Measurements from ENCODE around the gene NPPC.

NPPC gene

GRCh38 chr2:231902598-231902997 lies 23.6 kb downstream of the NPPC start:
- DNase-seq (ENCODE audit: low read depth, low spot score), result no peak
- CTCF ChIA-PET, result interaction anchor here (0.6 to 12.9 kb wide), 12 partner anchors 20 to 539 kb away, joined by 3 to 222 read pairs (median 18); partner anchors contain the start of genes ALPG and NPPC
- H3K4me3 ChIP-seq (ENCODE audit: low read depth, low read length), result no peak overlapping the region
- POLR2A ChIA-PET, result no interaction called here
- TF ChIP-seq CTCF (IDR thresholded peaks at IDR 0.05; ENCODE audit: insufficient read depth, low read length, missing control alignments), result no peak

- POLR2A ChIA-PET, result no interaction called here
- DNase-seq (ENCODE audit: low read depth, low spot score), result no peak
- TF ChIP-seq CTCF (IDR thresholded peaks at IDR 0.05; ENCODE audit: insufficient read depth, low read length, missing control alignments), result no peak
- CTCF ChIA-PET, result interaction anchor here (0.6 to 12.9 kb wide), 44 partner anchors 8 to 621 kb away, joined by 3 to 222 read pairs (median 5); partner anchors contain the start of genes ALPG and NPPC
- no peak overlapping the region for H3K4me3 ChIP-seq (ENCODE audit: low read depth, low read length)
Measured at GRCh38 chr2:231900972-231901371, 25.2 kb downstream of the NPPC start.

GRCh38 chr2:231900486-231900942 lies 25.7 kb downstream of the NPPC start:
- DNase-seq (ENCODE audit: low read depth, low spot score), result no peak
- peak; percentile 97 for TF ChIP-seq CTCF (IDR thresholded peaks at IDR 0.05; ENCODE audit: insufficient read depth, low read length, missing control alignments)
- ChIA-PET CTCF (interaction anchor here (0.6 to 12.9 kb wide), 45 partner anchors 8 to 621 kb away, joined by 3 to 222 read pairs (median 5); partner anchors contain the start of gene NPPC), POLR2A (no interaction called here)
- no peak overlapping the region for H3K4me3 ChIP-seq (ENCODE audit: low read depth, low read length)

- DNase-seq (ENCODE audit: low read depth, low spot score), result no peak
- CTCF ChIA-PET, result interaction anchor here (1.5 kb wide), 1 partner anchor 11 kb away, joined by 9 read pairs; no protein-coding TSS in a partner anchor
- H3K4me3 ChIP-seq (ENCODE audit: low read depth, low read length), result no peak overlapping the region
- POLR2A ChIA-PET, result no interaction called here
- TF ChIP-seq CTCF (IDR thresholded peaks at IDR 0.05; ENCODE audit: insufficient read depth, low read length, missing control alignments), result no peak
Measured at GRCh38 chr2:231894566-231895380, 31.4 kb downstream of the NPPC start.

- ChIA-PET POLR2A (no interaction called here), CTCF (interaction anchor here (1.1 to 3.3 kb wide), 2 partner anchors 9 to 14 kb away, joined by 3 to 17 read pairs; no protein-coding TSS in a partner anchor)
- no peak for TF ChIP-seq CTCF (IDR thresholded peaks at IDR 0.05; ENCODE audit: insufficient read depth, low read length, missing control alignments)
- DNase-seq (ENCODE audit: low read depth, low spot score), result no peak
- H3K4me3 ChIP-seq (ENCODE audit: low read depth, low read length), result no peak overlapping the region
Measured at GRCh38 chr2:231891514-231891905, 34.7 kb downstream of the NPPC start.

DNA sequence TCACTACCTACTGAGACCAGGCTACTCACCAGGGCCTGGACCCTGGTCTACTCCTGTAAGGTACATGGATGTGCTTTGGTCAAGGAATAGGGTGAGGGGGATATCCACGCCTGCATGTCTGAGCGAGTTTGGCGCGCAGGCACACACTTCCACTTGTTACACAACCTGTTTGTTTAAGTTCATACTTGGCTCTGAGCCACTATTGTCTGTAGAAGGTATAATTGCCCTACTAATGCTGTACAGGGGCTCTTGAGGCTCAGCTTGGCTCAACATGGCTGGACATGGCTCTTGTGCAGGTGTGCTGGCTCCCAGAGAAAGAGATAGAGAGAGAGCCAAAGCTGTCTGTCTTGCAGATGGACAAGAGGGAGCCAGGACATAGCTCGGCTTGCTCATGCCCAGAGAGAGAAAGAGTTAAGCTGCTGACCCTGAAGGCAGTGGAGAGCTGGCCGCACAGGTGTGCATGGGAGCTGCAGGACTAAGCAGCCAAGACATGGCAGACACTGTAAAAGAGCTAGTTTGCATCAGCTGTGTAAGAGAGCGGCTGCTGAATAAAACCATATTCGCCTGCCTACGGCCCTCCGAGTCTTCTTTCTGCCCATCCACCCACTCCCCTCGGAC lies 35.2 kb downstream of the NPPC start:
- H3K4me3 ChIP-seq (ENCODE audit: low read depth, low read length), result no peak overlapping the region
- TF ChIP-seq CTCF (IDR thresholded peaks at IDR 0.05; ENCODE audit: insufficient read depth, low read length, missing control alignments), result no peak
- no peak for DNase-seq (ENCODE audit: low read depth, low spot score)
- ChIA-PET POLR2A (no interaction called here), CTCF (interaction anchor here (0.8 to 3.3 kb wide), 3 partner anchors 8 to 15 kb away, joined by 3 to 17 read pairs (median 5); no protein-coding TSS in a partner anchor)
